Fibroblast of lung (primary cell): ENCODE data around the gene FIS1.

Experiments
- EZH2 ChIP-seq: IDR thresholded peaks from 2 replicates; pipeline ENCODE4 v1.5.1; 2012; ENCODE audit warnings: low read length, control low read depth, mild to moderate bottlenecking; ENCODE audit errors: missing control alignments
- TF ChIP-seq, protein P1 (sequence below), 2 donors: IDR thresholded peaks in 1 of 2; conservative IDR thresholded peaks in 1 of 2; 1 replicate in 1 of 2; 2 replicates in 1 of 2; pipeline ENCODE4 v1.5.1; 2011 to 2012; ENCODE audit warnings: low read length in 2 of 2, control low read depth in 1 of 2, inconsistent platforms in 1 of 2, low read depth in 1 of 2, mild to moderate bottlenecking in 1 of 2

DNA sequence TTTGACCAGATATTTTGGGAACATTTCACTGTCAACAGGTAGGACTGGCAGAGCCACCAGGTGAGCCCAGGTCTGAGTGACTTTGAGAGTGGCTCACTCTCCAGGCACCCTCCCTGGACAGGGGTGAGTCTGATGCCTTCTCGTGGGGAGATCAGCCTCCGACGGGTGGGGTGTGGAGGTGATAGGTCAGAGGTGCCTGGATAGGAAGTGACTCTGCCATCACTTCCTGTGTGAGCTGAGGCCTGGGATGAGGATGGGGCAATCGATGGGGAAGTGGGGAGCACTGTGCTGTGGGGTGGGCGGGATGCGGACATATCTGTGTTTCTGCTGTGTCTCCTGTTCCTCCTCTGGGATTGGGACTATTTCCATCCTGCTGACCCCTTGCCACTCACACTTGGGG is 42.2 kb upstream of the FIS1 start:
- TF ChIP-seq, protein P1, sequence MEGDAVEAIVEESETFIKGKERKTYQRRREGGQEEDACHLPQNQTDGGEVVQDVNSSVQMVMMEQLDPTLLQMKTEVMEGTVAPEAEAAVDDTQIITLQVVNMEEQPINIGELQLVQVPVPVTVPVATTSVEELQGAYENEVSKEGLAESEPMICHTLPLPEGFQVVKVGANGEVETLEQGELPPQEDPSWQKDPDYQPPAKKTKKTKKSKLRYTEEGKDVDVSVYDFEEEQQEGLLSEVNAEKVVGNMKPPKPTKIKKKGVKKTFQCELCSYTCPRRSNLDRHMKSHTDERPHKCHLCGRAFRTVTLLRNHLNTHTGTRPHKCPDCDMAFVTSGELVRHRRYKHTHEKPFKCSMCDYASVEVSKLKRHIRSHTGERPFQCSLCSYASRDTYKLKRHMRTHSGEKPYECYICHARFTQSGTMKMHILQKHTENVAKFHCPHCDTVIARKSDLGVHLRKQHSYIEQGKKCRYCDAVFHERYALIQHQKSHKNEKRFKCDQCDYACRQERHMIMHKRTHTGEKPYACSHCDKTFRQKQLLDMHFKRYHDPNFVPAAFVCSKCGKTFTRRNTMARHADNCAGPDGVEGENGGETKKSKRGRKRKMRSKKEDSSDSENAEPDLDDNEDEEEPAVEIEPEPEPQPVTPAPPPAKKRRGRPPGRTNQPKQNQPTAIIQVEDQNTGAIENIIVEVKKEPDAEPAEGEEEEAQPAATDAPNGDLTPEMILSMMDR (conservative IDR thresholded peaks at IDR 0.05 in 1 of 2, IDR thresholded peaks at IDR 0.05 in 1 of 2; ENCODE audit: low read depth in 1 of 2, low read length in 2 of 2) = no peak
- no peak for TF ChIP-seq EZH2
